COR-L47 (cell line): ENCODE results near the gene PTPRS.

Experiments used
- DNase-seq: peaks from one replicate; lab custom pipeline; 2025; lab: John Stamatoyannopoulos, UW

Gene PTPRS

GRCh38 chr19:5355076-5355475, 14.5 kb upstream of the PTPRS start:
- DNase-seq: no peak

GRCh38 chr19:5354403-5354802, 13.8 kb upstream of the PTPRS start:
- no peak for DNase-seq

- no peak for DNase-seq
These were observed 11.7 kb upstream of the PTPRS start for GRCh38 chr19:5352229-5352763.

GRCh38 chr19:5351731-5352228, 11.2 kb upstream of the PTPRS start:
- no peak for DNase-seq

GRCh38 chr19:5349041-5349440, 8.4 kb upstream of the PTPRS start:
- DNase-seq: no peak

- DNase-seq: no peak
These were observed 5.3 kb upstream of the PTPRS start for GRCh38 chr19:5345895-5346386.

- DNase-seq: no peak
These were observed 3.2 kb upstream of the PTPRS start for GRCh38 chr19:5343848-5344247.

- no peak for DNase-seq
These were observed 2.1 kb upstream of the PTPRS start for GRCh38 chr19:5342573-5343201.

GRCh38 chr19:5341981-5342380, 1.4 kb upstream of the PTPRS start:
- DNase-seq: no peak

- no peak for DNase-seq
These were observed 822 bp upstream of the PTPRS start for GRCh38 chr19:5341448-5341820.

GRCh38 chr19:5339950-5340636, 519 bp downstream of the PTPRS start:
- peak; percentile 55 for DNase-seq

- DNase-seq: no peak
These were observed 1.2 kb downstream of the PTPRS start for GRCh38 chr19:5339198-5339949.

- peak; percentile 50 for DNase-seq
These were observed 1.9 kb downstream of the PTPRS start for GRCh38 chr19:5338656-5339197.

GRCh38 chr19:5337708-5338655, 2.6 kb downstream of the PTPRS start:
- DNase-seq: no peak

- no peak for DNase-seq
These were observed 3.5 kb downstream of the PTPRS start for GRCh38 chr19:5337126-5337525.

- no peak for DNase-seq
These were observed 4.2 kb downstream of the PTPRS start for GRCh38 chr19:5336195-5336965.

- DNase-seq: no peak
These were observed 5.0 kb downstream of the PTPRS start for GRCh38 chr19:5335593-5335992.

- no peak for DNase-seq
These were observed 5.7 kb downstream of the PTPRS start for GRCh38 chr19:5334824-5335500.

GRCh38 chr19:5334366-5334739, 6.3 kb downstream of the PTPRS start:
- DNase-seq: no peak
